ENCODE results near the gene COQ10B.
"Not testable (repeated sequence)": the region's sequence is repeated elsewhere in the genome, so short reads cannot be mapped to it uniquely, and the experiment has no call there.

- TF ChIP-seq CTCF, EP300, POLR2A (IDR thresholded peaks at IDR 0.05): not testable (repeated sequence)
Measured at GRCh38 chr2:197450935-197451358, 2.4 kb upstream of the COQ10B start.

Data from ovary (tissue), 3 donors.